Stimulated activated CD8-positive, alpha-beta memory T cell treated with anti-CD3 and anti-CD28 coated beads, Interleukin-4, amount 100 ng/mL, for 4 hours (primary cell): ENCODE data around the gene NUP160.
A peak's percentile ranks its signal among the peaks of the same experiment; 100 is the strongest.
"Not testable (repeated sequence)": the region's sequence is repeated elsewhere in the genome, so short reads cannot be mapped to it uniquely, and the experiment has no call there.

ENCODE experiments used
- DNase-seq, 2 donors: peaks; one replicate each; pipeline ENCODE4 v3.0.0-alpha.2; 2020; ENCODE audit warnings: low read depth in 2 of 2, low spot score in 1 of 2

NUP160 gene

DNA sequence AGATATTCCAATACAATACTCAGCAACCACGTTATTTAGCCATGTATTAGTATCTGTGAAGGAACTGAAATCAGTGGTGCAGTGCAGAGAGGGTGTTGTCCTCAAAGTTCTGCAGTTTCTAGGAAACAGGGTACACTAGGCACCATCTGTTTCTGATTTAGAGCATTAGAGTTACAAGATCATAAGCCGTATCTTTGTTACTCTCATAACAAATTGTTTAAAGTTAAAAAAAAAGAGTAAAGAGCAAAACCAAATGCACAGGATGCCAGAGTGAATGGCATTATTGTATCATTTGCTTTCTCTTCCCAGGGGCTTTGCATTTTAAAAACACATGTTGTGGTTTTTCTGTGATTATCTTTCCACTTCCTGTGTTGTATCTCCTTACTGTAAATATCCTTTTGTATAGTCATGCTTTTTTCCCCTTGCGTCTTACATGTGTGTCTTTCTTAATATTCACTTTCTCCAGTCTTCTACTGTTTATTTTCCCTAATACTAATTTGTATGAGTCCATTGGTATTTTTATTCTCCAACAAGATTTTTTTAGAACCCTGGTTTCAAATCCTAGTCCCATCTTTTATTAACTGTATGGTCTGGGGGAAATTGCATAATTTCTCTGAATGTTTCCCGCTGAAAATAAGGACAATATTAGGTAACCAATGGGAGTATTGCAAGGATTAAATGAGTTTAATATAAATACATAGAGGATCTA is 15.2 kb upstream of the NUP160 start:
- DNase-seq = no peak

DNA sequence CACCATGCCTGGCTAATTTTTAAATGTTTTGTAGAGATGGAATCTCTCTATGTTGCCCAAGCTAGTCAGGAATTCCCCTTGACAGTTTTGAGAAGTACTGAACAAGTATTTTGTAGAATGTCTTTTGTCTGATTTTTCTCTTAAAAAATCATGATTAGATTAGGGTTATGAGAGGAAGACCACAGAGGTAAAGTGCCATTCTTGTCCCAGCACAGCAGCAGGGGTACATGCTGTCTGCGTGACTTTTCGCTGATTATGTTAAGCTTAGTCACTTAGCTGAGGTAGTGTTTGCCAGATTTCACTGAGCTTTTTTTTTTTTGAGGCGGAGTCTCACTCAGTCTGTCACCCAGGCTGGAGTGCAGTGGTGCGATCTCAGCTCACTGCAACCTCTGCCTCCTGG is 13.6 kb upstream of the NUP160 start:
- DNase-seq = no peak

DNA sequence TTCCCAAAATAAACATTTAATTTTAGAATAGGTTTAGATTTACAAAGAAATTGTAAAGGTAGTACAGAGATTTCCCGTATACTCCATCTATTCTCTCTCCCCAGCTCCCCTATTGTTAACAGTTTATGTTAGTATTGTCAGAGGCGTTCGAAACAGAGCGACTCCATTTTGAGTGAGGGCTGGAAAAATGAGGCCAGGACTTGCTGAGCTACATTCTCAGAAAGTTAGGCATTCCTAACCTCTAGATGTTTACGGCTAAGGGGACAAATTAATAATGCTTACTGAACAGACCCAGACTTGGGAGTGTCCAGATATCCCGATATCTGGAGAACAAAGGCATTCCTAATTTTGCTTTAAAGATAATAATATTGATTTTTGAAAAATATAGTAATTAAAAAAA is 12.4 kb upstream of the NUP160 start:
- DNase-seq = no peak

DNA sequence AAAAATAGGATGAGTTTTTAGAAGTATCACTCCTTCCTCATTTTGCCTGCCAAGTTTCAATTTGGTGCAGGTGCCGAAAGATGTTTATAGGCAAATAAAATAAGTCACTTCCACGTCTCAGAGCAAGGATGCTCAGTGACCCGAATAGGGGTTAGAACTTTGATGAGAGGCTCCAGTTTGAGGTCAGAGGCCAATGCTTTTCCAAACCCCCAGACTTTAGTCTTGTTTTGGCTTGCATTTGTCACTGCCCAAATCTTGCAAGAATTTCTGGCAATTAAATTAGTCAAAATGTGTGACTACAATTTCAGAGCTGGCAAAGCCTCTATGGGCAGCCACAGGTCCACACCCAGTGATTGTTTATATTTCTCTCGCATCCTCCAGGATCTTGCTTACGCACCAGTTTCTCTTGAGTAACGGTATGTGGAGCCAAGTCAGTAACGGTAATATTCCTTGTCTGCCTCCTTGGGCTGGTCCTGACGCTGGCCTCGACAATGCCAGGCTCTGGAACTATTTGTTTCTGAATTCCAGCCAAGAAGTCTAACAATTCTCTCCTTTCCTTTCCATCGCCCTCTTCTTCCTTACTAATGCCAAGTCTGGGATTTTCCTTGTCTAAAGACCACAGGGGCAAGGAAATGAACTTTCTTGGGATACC is 9.9 kb upstream of the NUP160 start:
- DNase-seq = no peak

DNA sequence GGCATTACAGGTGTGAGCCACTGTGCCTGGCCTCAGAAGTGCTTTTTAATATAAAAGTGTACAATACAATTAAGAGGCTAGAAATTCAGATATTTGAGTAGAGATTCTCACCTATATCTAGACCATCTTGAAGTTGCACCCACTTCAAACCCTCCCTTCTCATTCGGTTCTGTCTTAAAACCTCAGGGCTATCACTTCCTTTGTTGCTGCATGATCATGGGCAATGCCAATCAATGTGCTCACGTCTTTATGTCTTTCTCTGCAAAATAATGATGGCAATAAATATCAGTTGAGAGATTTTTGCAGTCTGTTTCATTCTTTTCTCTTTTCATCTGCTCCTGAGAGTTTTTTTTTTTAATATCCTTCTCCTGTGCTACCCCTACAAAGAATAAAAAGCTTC is 9.3 kb upstream of the NUP160 start:
- DNase-seq = no peak

DNA sequence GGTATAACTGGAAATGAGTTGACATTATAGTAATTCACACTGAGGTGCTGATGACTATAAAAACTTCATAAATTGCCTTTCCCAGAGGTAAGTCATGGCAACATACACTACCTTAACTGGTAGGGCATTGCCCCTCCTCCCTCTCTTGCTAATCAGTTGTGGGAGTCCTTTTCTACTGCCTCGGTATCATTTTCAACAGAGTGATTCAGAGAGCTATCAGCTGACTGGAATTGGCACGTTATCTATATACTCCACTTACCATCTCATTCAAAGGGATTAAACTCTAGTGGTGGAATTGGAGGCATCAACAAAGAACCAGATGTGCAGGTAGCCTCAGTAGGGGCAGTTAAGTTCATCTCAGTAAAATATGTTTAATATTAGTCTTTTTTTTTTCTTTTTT is 8.0 kb upstream of the NUP160 start:
- DNase-seq = no peak

DNA sequence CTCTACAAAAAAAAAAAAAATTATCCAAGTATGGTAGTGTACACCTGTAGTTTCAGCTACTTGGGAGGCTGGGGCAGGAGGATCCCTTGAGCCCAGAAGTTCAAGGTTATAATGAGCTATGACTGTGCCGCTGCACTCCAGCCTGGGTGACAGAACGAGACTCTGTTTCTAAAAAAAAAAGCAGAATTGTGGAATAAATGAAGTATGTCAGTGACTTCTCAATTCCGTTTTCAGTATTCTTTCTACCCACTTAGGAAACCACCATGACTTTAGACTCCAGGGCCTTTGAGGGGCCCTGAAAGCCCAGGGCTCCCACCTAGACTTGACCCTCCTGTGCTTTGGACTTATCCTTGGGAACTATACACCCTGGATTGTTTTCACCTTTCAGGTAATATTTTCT is 6.5 kb upstream of the NUP160 start:
- DNase-seq = no peak

DNA sequence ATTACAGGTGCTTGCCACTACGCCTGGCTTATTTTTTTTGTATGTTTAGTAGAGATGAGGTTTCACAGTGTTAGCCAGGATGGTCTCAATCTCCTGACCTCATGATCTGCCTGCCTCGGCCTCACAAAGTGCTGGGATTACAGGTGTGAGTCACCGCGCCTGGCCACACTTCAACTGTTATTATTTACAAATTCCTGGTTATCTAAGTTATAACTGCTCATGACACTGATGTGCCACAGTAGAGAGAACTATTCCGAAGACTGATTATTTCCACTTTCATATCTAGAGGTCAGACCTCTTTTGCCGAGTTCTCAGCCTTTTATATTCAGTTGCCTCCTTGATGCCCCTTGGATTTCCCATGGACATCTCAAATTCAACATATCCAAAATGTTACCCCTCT is 3.9 kb upstream of the NUP160 start:
- no peak for DNase-seq

DNA sequence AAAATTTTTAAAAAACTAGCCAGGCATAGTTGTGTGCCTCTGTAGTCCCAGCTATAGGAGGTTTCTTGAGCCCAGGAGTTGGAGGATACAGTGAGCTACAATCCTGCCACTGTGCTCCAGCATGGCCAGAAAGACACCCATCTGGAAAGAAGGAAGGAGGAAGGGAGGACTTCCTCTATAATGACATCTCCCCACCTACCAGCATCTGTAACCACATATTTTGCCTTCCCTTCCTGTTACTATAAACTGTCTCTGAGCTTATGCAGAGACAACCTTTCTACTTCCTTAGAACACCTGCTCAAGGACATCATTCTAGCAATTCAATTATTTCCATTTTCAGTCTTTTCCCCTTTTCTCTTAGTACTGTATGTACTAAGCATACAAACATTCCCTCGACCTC is 2.2 kb upstream of the NUP160 start:
- DNase-seq = no peak

DNA sequence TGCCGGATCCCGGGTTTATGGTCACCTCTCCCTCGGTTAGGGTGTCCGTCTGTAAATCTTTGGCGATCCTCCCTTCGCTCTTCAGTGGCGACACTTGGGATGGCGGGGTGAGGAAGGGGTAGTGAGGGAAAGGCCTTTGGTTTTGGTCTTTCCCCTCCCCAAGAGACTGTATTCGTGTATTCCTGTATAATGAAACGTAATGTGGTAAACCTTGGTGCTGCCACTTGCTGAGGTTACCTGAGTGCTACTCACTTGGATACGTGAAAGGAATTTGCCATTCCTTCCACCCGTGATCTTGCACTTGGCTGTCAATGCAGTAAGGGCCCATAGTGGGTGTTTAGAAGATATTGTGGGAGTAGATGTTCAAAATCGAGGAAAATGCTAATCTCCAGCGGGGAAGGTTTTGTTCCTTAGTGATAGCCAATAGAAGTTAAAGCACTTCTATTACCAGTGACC is 578 bp upstream of the NUP160 start:
- no peak for DNase-seq

DNA sequence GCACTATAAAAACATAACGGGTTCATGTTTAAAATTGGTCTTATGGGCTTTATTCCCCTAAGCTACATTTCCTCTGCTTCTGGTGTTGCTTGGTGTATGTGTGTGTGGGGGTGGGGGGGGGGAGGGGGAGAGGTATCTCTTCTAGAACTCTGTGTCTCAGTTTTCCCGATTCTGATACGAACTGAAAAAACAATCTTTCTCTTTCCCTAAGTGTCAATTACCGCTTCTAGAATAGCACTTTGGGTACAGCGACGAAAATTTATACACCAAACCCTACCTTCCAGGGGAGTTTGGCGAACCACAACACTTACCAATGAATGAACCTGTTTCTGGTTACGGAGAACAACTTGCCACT is 636 bp downstream of the NUP160 start:
- no peak for DNase-seq

DNA sequence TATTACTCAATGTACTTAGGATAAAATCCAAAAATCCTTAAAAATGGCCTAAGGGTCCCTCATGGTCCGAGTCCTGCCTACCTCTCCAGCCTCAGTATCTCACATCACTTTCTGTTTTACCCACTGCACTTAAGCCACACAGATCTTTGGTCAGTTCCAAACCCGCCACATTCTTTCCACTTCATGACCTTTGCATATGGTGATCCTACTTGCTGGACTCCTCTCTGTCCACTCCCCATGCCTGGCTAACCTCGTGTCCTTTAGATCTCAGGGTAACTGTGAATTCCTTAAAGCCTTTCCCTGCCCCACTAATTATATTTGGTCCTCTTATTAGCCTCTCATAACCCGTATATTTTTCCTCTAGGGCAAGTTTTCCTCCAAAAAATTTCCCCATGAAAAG is 1.2 kb downstream of the NUP160 start:
- no peak for DNase-seq

DNA sequence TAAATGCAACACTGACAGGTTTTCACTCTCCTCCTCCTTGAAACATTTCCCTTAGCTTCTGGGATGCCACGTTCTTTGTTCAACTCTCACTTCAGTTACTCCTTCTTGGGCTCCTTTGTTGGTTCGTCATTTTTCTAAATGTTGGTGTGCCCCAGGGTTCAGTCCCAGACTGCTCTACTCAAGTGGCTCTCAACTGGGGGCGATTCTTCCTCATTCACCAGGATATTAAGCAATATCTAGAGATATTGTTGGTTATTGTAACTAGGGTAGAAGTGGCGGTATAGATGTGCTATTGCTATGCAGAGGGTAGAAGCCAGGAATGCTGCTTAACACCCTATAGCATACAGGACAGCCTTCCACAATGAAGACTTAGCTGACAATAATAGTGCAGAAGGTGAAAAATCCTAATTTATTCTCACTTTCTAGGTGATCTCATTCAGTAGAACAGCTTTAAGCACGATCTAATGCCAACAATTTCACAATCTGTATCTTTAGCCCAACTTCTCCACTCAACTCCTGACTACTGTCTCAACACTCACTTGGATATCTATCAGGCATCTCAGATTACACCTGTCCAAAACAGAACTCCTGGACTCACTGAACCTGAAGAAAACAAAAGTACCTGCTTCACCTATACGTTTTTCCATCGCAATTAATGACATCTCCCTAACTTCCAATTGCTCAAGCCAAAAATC is 4.6 kb downstream of the NUP160 start:
- no peak for DNase-seq

DNA sequence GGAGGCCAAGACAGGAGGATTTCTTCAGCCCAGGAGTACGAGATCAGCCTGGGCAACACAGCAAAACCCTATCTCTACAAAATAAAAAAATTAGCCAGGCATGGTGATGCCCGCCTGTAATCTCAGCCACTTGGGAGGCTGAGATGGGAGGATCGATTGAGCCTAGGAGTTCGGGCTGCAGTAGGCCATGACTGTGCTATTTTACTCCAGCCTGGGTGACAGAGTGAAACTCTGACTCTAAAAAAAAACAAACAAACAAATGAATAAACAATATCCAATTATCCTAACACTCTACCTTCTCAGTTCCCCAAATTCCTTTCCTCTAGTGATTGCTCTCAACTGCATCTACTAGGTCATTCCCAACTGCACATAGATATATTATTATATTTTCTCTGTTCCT is 5.4 kb downstream of the NUP160 start:
- no peak for DNase-seq

DNA sequence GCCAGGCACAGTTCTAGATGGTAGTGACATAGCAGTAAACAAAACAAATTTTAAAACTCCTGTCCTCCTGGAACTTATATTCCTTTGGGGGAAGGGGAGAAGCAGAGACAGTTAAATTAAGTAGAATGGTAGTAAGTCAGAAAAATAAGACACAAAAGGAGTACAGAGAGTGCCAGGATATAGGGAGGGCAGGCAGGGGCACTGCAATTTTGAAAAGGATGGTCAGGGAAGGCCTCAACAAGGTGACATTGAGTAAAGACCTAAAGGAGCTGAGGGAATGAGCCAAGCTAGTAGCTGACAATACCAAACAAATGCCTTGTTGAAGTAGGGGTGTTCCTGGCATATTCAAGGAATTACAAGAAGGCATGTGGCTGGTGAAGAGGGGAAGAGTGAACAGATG is 10.2 kb downstream of the NUP160 start:
- no peak for DNase-seq

DNA sequence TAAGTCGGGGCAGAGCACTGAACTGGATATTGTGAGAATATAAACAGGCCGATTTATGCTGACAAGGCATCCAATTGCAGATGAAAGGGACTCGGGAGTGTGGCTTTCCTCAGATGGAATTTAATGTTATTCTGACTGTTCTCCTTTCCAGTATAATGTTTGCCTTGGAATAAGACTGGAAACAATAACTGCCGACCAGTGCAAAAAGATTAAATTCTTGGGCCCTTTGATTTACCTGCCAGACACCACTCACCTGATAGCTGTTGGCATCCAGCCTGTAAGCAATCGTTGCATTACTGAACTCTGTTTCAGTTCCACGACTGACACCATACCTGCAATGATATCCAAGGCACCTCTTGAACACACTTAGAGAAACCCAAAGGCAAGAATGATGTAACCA is 10.9 kb downstream of the NUP160 start:
- no peak for DNase-seq

DNA sequence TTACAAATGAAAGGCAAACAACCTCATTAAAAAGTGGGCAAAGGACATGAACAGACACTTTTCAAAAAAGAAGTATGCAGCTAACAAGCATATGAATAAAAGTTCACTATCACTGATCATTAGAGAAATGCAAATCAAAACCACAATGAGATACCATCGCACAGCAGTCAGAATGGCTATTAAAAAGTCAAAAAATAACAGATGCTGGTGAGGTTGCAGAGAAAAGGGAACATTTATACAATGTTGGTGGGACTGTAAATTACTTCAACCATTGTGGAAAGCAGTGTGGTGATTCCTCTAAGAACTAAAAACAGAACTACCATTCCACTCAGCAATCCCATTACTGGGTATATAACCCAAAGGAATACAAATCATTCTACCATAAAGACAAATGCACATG is 18.1 kb downstream of the NUP160 start:
- not testable (repeated sequence) for DNase-seq

DNA sequence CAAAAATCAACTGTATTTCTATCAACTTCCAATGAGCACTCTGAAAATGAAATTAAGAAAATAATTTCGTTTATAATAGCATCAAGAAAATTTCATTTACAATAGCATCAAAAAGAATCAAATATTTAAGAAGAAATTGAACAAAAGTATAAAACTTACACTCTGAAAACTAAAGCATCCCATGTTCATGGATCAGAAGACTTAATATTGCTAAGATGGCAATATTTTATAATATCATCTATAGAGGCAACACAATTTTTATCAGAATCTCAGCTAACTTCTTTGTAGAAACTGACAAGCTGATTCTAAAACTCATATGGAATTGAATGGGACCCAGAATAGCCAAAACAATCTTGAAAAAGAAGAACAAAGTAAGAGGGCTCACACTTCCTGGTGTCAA is 19.9 kb downstream of the NUP160 start:
- DNase-seq = no peak

DNA sequence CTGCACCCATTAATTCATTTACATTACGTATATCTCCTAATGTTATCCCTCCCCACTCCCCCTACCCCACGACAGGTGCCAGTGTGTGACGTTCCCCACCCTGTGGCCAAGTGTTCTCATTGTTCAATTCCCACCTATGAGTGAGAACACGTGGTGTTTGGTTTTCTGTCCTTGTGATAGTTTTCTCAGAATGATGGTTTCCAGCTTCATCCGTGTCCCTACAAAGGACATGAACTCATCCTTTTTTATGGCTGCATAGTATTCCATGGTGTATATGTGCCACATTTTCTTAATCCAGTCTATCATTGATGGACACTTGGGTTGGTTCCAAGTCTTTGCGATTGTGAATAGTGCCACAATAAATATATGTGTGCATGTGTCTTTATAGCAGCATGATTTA is 25.5 kb downstream of the NUP160 start:
- DNase-seq = not testable (repeated sequence)

DNA sequence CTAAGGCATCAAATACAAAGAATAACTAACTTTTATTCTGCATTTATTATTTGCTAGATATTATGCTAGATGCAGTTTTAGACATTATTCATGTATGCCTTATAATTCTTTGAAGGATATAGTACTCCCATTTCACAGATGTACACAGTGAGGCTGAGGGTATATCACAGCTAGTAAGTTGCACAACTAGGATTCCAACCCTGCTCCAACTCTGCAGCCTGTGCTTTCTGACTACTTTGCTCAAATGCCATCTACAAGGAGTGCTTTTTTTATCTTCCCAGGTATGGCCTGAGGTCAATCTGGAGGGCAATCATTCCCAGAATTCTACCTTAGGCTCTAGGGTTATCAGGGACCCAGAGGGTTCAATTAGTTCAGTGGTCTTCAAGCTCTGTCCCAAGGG is 28.4 kb downstream of the NUP160 start:
- no peak for DNase-seq

DNA sequence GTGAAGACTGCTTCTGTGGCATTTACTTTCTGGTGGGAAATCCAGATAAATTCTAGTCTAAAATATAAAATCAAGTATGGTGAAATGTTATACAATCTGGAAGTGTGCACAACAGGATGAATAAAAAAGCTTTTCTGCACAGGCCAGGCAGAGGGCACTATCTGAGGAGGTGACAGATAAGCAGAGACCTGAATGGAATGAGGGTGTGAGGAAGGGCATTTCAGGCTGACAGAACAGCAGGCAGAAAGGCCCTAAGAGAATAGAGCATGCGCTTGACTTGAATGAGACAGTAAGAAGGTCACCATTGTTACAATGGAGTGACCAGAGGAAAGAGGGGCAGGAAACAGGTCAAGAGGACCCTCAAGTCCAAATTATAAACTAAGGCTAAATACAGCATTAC is 47.4 kb downstream of the NUP160 start:
- DNase-seq = no peak

DNA sequence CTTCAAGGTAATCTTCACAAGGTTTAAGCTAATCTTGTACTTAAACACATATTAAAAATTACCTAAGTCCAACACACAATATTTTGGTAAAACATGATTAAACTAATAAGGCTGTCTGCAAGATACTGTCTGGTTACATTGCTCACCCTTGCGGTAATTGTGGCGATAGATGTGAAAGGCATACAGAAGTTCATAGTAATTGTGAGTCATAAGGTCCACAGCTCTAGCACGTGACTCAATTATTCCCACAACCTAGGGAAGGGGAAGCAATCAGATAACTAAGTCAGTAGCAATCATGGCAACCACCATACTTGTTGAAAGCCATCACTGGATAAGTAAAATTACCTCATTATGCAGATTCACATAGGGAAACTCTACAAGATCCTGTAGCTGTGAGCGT is 50.5 kb downstream of the NUP160 start:
- DNase-seq = peak; percentile 9 to 24
